Pons (tissue), 1 donor: ENCODE measurements around the gene CNNM4.

Source experiments
- DNase-seq: peaks from one replicate; pipeline ENCODE4 v3.0.0-alpha.2; 2016; ENCODE audit warnings: low spot score

The CNNM4 gene

GRCh38 chr2:96859681-96860064, 99.0 kb downstream of the CNNM4 start:
- DNase-seq: peak; percentile 64

- peak; percentile 54 for DNase-seq
These were observed 99.6 kb downstream of the CNNM4 start for GRCh38 chr2:96860065-96861029.

- DNase-seq: no peak
These were observed 100.4 kb downstream of the CNNM4 start for GRCh38 chr2:96861074-96861473.
